GM12891 (cell line): ENCODE results near the gene ST6GAL1.
A peak's percentile ranks its signal among the peaks of the same experiment; 100 is the strongest.
"Not testable (repeated sequence)": the region's sequence is repeated elsewhere in the genome, so short reads cannot be mapped to it uniquely, and the experiment has no call there.

Experiments used
- DNase-seq: peaks from one replicate; pipeline ENCODE4 v3.0.0; 2011; ENCODE audit warnings: low spot score; ENCODE audit not compliant: insufficient read length
- FAIRE-seq: peaks from 2 replicates; lab custom pipeline; 2011; peaks lifted over from hg19 to GRCh38; lab: Jason Lieb, UNC
- PAX5 ChIP-seq: IDR thresholded peaks from 2 replicates; pipeline ENCODE4 v1.6.1; 2011; ENCODE audit warnings: low read length, moderate library complexity, mild to moderate bottlenecking; ENCODE audit not compliant: insufficient read depth, severe bottlenecking
- POLR2A ChIP-seq: IDR thresholded peaks from 2 replicates; pipeline ENCODE4 v1.6.1; 2011; ENCODE audit warnings: low read depth, low read length, control low read depth
- POLR2AphosphoS5 ChIP-seq: IDR thresholded peaks from 2 replicates; pipeline ENCODE4 v1.6.1; 2011; ENCODE audit warnings: low read depth, low read length, control low read depth
- POU2F2 ChIP-seq: IDR thresholded peaks from 2 replicates; pipeline ENCODE4 v1.6.1; 2011; ENCODE audit warnings: low read depth, mild to moderate bottlenecking, control low read depth, low read length, moderate library complexity
- SPI1 ChIP-seq: IDR thresholded peaks from 2 replicates; pipeline ENCODE4 v1.6.1; 2011; ENCODE audit warnings: low read depth, low read length, control low read depth
- TAF1 ChIP-seq: IDR thresholded peaks from 2 replicates; pipeline ENCODE4 v1.6.1; 2011; ENCODE audit warnings: low read depth, low read length, control low read depth

ST6GAL1 gene

GRCh38 chr3:186942168-186942567, 11.8 kb downstream of the ST6GAL1 start:
- FAIRE-seq: no peak
- DNase-seq: no peak
- TF ChIP-seq POLR2AphosphoS5: no peak
- no peak for TF ChIP-seq POLR2A
- no peak for TF ChIP-seq SPI1
- TF ChIP-seq TAF1: no peak
- TF ChIP-seq PAX5: no peak
- no peak for TF ChIP-seq POU2F2

- FAIRE-seq: no peak
- TF ChIP-seq POU2F2: no peak
- TF ChIP-seq PAX5: no peak
- no peak for TF ChIP-seq POLR2AphosphoS5
- TF ChIP-seq SPI1: no peak
- TF ChIP-seq TAF1: no peak
- no peak for TF ChIP-seq POLR2A
- no peak for DNase-seq
These were observed 15.0 kb downstream of the ST6GAL1 start for GRCh38 chr3:186945255-186945823.

DNA sequence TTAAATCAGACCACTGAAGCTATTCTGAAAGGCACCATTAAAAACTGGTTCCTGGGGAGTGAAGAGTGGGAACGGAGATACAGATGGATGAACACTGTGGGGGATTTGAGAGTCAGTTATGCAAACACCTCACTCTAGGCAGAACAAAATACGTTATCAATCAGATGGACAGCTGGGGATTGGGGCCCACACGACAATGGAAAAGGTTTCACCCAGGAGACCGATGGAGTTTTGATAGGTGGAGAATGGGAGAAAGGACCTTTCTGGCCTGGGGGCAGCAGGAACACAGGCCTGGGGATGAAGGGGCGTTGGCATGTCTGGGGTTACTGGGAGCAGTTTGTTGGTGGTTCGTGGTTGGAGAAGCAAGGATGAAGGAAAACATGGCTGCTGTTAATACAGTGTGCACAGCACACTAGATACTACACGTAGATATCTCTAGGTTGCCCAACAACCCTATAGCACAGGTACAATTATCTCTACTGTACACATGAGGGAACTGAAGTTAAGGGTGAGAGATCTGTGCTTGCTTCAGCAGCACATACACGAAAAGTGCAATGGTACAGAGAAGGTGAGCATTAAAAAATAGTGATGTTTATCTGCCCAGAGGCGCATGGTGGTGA, 16.5 kb downstream of the ST6GAL1 start:
- TF ChIP-seq TAF1 (no peak), SPI1 (no peak), POU2F2 (peak; percentile 93), POLR2AphosphoS5 (no peak), PAX5 (peak; percentile 88), POLR2A (peak; percentile 43; the same call in 1 of the 2 replicates)
- DNase-seq: no peak
- FAIRE-seq: peak; percentile 82

DNA sequence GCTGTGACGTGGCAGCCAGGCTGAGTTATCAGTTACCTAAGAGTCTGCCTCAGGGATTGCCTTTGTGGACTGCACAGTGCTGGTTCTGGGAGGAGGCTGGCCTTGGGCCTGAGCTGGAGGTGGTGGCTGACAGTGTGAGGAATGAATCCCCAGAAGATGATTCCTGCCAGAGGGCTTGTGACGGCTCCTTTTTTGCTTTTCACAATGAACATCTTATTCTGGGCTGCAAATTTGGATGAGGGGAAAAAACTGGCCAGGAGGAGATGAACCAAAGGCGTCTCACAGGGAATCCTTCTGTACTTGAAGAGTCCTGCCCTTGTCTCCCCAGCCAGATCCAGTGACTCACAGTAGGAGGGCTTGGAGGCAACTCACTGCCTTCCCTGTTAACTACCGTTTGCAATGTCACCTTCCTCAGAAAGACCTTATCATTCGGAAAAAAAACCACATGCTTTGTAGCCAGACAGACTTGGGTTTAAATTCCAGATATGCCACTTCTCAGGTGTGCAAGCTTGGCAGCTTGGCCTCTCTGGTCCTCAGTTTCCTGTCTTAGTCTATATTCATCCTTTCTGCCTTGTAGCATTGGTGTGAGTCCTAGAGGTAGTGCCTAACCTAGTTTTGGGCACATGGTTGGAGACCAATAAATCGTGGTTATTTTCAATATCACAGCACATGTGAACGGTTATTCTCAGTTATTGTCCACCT, 19.1 kb downstream of the ST6GAL1 start:
- no peak for DNase-seq
- TF ChIP-seq PAX5: no peak
- TF ChIP-seq POLR2A: no peak
- TF ChIP-seq SPI1: no peak
- no peak for TF ChIP-seq POLR2AphosphoS5
- no peak for TF ChIP-seq POU2F2
- TF ChIP-seq TAF1: no peak
- no peak for FAIRE-seq

DNA sequence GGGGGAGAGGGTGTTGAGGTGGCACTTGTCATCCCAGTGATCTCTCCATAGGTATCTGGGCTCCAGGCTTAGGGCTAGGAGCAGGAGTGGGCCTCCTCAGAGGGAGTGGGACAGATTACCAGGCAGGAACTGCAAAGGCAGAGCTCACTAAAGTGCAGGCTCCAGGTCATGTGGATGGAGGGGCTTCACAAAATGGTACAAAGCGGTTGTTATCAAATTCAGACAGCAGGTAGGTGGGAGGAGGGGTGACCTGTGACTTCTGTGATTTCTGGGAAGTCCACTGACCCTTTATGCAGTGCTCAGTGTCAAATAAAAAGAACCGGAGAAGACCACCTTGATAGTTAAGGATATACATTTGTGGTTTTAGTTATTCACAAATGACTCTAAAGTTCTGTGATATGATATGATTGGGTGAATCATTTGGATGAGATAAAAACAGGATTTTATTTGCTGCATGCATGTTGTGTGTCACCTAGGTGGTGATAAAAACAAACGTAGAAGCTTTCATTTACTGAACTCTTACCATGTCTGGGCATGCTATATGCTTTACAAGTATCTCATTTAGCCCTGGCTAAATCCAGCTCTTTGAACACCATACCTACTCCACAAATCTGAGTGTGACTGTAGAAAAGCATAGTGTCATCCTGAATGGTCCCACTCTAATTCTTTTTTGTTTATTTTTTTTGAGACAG, 20.2 kb downstream of the ST6GAL1 start:
- DNase-seq: no peak
- no peak for FAIRE-seq
- no peak for TF ChIP-seq TAF1
- TF ChIP-seq SPI1: no peak
- TF ChIP-seq POU2F2: no peak
- no peak for TF ChIP-seq PAX5
- no peak for TF ChIP-seq POLR2A
- TF ChIP-seq POLR2AphosphoS5: no peak

DNA sequence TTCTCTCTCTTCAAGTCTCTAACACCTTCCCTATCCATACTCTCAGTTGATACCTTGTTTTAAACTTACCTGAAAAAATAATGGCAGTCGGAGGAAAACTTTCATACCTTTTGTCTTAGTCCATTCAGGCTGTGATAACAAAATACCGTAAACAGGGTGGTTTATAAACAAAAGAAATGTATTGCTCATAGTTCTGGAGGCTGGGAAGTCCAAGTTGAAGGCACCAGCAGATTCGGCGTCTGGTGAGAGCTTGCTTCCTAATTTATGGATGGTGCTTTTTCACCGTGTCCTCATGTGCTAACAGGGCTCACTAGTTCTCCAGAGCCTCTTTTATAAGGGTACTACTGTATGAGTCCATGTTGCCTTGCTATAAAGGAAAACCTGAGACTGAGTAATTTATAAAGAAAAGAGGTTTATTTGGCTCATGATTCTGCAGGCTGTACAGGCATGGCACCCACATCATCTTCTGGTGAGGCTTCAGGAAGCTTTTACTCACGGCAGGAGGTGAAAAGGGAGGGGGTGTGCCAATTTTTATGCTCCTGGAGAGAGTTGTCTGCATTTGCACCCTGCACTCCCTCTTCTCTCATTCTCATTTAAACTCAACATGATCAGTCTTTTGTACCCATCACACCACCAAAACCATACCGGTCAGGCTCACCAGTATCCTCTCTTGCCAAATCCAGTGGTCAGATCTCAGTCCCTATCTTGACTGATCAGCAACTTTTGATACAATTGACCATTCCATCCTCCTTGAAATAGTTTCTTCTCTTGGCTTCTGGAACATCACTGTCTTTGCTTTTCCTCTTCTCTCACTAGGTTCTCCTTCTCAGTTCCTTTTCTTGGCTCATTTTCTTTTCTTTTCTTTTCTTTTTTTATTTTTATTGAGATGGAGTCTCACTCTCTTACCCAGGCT, 21.6 kb downstream of the ST6GAL1 start:
- no peak for FAIRE-seq
- TF ChIP-seq POLR2AphosphoS5 (no peak), PAX5 (no peak), POLR2A (no peak), TAF1 (no peak), SPI1 (no peak), POU2F2 (no peak)
- no peak for DNase-seq

GRCh38 chr3:186953011-186953487, 22.7 kb downstream of the ST6GAL1 start:
- DNase-seq: no peak
- FAIRE-seq: no peak
- TF ChIP-seq POLR2AphosphoS5 (no peak), SPI1 (peak; percentile 78)

GRCh38 chr3:186953992-186954699, 23.8 kb downstream of the ST6GAL1 start:
- DNase-seq: not testable (repeated sequence)
- peak; percentile 73 for FAIRE-seq
